ENCODE measurements around the gene LRRC7.

DNA sequence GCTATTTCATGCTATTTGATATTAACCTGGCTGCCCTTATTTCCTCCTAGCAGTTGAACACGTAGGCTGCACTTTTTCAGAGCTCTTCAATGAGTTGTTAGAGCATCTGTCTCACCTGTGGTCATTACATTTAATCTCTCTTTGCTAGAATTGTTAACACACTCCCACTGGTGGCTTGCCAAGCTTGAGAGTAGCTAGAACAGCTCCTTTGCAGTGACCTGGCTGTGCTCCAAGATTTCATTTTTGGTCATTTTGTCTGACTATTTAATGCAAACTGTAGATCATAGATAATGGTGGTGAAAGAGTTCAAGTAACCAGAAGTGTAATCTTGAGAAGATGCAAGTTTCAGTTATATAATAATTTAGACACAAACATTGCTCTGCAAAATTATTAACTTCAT lies 105.6 kb downstream of the LRRC7 start:
- TF ChIP-seq, protein P1, sequence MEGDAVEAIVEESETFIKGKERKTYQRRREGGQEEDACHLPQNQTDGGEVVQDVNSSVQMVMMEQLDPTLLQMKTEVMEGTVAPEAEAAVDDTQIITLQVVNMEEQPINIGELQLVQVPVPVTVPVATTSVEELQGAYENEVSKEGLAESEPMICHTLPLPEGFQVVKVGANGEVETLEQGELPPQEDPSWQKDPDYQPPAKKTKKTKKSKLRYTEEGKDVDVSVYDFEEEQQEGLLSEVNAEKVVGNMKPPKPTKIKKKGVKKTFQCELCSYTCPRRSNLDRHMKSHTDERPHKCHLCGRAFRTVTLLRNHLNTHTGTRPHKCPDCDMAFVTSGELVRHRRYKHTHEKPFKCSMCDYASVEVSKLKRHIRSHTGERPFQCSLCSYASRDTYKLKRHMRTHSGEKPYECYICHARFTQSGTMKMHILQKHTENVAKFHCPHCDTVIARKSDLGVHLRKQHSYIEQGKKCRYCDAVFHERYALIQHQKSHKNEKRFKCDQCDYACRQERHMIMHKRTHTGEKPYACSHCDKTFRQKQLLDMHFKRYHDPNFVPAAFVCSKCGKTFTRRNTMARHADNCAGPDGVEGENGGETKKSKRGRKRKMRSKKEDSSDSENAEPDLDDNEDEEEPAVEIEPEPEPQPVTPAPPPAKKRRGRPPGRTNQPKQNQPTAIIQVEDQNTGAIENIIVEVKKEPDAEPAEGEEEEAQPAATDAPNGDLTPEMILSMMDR (IDR thresholded peaks at IDR 0.05) = no peak
- no peak for TF ChIP-seq POLR2AphosphoS5 (IDR thresholded peaks at IDR 0.05)
- no peak for TF ChIP-seq POLR2A (IDR thresholded peaks at IDR 0.05)

All from breast epithelium (tissue), 3 donors.